IMR-90 (cell line): ENCODE measurements around the gene KRTAP5-6.

ENCODE experiments used
- BHLHE40 ChIP-seq: fragments of 150-350 bp; IDR thresholded peaks from 2 replicates; pipeline ENCODE4 v1.6.1; 2016; ENCODE audit warnings: mild to moderate bottlenecking, low read depth, low read length
- CEBPB ChIP-seq: IDR thresholded peaks from 2 replicates; pipeline ENCODE4 v1.6.1; 2012; ENCODE audit warnings: low read depth, low read length, improper control_type of control experiment
- FOS ChIP-seq: fragments of 150-350 bp; IDR thresholded peaks from 2 replicates; pipeline ENCODE4 v1.6.1; 2016; ENCODE audit warnings: low read depth, low read length
- MAZ ChIP-seq: IDR thresholded peaks from 2 replicates; pipeline ENCODE4 v1.6.1; 2012; ENCODE audit warnings: low read depth, mild to moderate bottlenecking, low read length, improper control_type of control experiment, moderate library complexity, borderline replicate concordance
- MXI1 ChIP-seq: IDR thresholded peaks from 2 replicates; pipeline ENCODE4 v1.6.1; 2012; ENCODE audit warnings: low read depth, mild to moderate bottlenecking, low read length, moderate library complexity, borderline replicate concordance
- POLR2A ChIP-seq: IDR thresholded peaks from 2 replicates; pipeline ENCODE4 v1.6.1; 2012; ENCODE audit warnings: mild to moderate bottlenecking, low read depth, low read length
- RAD21 ChIP-seq: IDR thresholded peaks from 2 replicates; pipeline ENCODE4 v1.6.1; 2012; ENCODE audit warnings: low read length, improper control_type of control experiment
- RCOR1 ChIP-seq: IDR thresholded peaks from 2 replicates; pipeline ENCODE4 v1.6.1; 2012; ENCODE audit warnings: mild to moderate bottlenecking, low read length, improper control_type of control experiment; ENCODE audit not compliant: insufficient replicate concordance
- RFX5 ChIP-seq: IDR thresholded peaks from 2 replicates; pipeline ENCODE4 v1.8.0; 2012; ENCODE audit warnings: low read depth, mild to moderate bottlenecking, low read length, moderate library complexity
- SMC3 ChIP-seq: fragments of 150-350 bp; IDR thresholded peaks from 2 replicates; pipeline ENCODE4 v1.6.1; 2016; ENCODE audit warnings: low read depth, mild to moderate bottlenecking, antibody characterized with exemption, low read length, moderate library complexity
- TF ChIP-seq, protein P1 (sequence below): conservative IDR thresholded peaks from 2 replicates; pipeline ENCODE4 v1.5.1; 2012; ENCODE audit warnings: mild to moderate bottlenecking, low read depth, low read length, improper control_type of control experiment
- TF ChIP-seq, protein P2 (sequence below): fragments of 150-350 bp; IDR thresholded peaks from 2 replicates; pipeline ENCODE4 v1.6.1; 2016; ENCODE audit warnings: low read depth, mild to moderate bottlenecking, low read length, moderate library complexity, borderline replicate concordance
- TF ChIP-seq, protein P3 (sequence below): fragments of 150-350 bp; IDR thresholded peaks from 2 replicates; pipeline ENCODE4 v1.6.1; 2017; ENCODE audit warnings: mild to moderate bottlenecking, antibody characterized with exemption, low read length, low read depth

DNA sequence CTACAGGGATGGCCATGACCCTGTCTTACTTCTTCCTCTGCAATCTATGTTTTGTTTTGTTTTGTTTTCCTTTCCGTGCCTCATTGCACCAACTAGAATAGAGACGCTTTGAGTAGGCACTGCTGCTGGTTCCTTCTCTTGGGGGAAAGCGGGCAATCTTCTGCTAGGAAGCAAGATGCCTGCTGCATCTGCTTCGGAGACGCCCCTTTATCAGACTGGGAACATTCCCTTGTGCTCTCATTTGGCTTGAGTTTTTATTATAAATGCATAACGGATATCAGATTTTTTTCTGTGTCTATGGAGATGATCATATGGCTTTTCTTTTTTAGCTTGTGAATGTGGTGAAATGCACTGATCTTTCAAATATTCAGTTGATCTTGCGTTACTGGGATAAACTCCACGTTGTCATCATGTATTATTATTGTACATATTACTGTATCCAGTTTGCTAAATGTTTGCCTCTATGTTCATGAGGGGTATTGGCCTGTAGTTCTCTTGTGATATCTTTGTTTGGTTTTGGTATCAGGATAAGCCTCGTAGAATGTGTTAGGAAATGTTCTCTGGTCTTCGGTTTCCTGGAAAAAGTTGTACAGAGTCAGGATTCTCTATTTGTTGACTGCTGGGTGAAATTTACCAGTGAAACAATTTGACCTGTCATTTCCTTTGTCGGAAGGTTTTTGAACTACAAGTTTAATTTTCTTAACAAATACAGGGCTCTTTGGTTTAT lies 23.4 kb upstream of the KRTAP5-6 start:
- TF ChIP-seq, protein P1, sequence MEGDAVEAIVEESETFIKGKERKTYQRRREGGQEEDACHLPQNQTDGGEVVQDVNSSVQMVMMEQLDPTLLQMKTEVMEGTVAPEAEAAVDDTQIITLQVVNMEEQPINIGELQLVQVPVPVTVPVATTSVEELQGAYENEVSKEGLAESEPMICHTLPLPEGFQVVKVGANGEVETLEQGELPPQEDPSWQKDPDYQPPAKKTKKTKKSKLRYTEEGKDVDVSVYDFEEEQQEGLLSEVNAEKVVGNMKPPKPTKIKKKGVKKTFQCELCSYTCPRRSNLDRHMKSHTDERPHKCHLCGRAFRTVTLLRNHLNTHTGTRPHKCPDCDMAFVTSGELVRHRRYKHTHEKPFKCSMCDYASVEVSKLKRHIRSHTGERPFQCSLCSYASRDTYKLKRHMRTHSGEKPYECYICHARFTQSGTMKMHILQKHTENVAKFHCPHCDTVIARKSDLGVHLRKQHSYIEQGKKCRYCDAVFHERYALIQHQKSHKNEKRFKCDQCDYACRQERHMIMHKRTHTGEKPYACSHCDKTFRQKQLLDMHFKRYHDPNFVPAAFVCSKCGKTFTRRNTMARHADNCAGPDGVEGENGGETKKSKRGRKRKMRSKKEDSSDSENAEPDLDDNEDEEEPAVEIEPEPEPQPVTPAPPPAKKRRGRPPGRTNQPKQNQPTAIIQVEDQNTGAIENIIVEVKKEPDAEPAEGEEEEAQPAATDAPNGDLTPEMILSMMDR = no peak
- TF ChIP-seq POLR2A (no peak), RCOR1 (no peak), MXI1 (no peak), CEBPB (no peak), BHLHE40 (no peak), FOS (no peak), MAZ (no peak), RFX5 (no peak), SMC3 (no peak), RAD21 (no peak)
- TF ChIP-seq, protein P2, sequence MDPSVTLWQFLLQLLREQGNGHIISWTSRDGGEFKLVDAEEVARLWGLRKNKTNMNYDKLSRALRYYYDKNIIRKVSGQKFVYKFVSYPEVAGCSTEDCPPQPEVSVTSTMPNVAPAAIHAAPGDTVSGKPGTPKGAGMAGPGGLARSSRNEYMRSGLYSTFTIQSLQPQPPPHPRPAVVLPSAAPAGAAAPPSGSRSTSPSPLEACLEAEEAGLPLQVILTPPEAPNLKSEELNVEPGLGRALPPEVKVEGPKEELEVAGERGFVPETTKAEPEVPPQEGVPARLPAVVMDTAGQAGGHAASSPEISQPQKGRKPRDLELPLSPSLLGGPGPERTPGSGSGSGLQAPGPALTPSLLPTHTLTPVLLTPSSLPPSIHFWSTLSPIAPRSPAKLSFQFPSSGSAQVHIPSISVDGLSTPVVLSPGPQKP = no peak
- TF ChIP-seq, protein P3, sequence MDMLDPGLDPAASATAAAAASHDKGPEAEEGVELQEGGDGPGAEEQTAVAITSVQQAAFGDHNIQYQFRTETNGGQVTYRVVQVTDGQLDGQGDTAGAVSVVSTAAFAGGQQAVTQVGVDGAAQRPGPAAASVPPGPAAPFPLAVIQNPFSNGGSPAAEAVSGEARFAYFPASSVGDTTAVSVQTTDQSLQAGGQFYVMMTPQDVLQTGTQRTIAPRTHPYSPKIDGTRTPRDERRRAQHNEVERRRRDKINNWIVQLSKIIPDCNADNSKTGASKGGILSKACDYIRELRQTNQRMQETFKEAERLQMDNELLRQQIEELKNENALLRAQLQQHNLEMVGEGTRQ = no peak
